Dermis blood vessel endothelial cell (primary cell): ENCODE measurements around the gene RCC1. TPM values are rescaled to one million over a fixed set of nuclear protein-coding genes. Genes with fewer than 3 reads are reported as not detected.
A peak's percentile ranks its signal among the peaks of the same experiment; 100 is the strongest.
"Not testable (repeated sequence)": the region's sequence is repeated elsewhere in the genome, so short reads cannot be mapped to it uniquely, and the experiment has no call there.

Experiments used
- DNase-seq: peaks from one replicate; pipeline ENCODE4 v3.0.0; 2010
- total RNA-seq: library from RNA; depleted of rRNA; stranded (reverse); fragments of >200 nt; gene quantifications from 2 replicates; pipeline ENCODE4 v1.2.3, GENCODE V29; 2014

RCC1 gene
- total RNA-seq, 1 donor from 2014 or later = 54.5 TPM

DNA sequence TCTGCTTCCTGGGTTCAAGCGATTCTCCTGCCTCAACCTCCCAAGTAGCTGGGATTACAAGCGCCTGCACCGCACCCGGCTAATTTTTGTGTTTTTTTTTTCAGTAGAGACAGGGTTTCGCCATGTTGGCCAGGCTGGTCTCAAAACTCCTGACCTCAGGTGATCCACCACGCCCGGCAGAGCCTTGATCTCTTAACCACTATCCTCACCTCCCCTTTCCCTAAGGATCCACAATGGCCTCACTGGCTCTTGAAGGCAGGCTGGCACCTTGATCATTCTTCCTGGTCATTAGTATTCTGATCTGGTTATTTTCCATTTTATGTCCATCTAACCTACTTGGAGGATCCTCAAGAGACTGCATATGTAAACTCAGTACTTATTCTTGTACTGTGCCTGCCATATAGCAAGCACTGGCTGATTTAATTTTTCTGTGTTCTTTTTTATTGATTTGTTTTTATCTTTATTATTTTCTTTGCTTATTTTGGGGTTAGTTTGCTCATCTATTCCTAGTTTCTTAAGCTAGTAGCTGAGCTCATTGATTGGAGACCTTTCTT lies 6.3 kb downstream of the RCC1 start:
- DNase-seq = peak; percentile 10

- DNase-seq = peak; percentile 7
These were observed 8.6 kb downstream of the RCC1 start for GRCh38 chr1:28514445-28514933.

GRCh38 chr1:28516518-28516956 lies 10.7 kb downstream of the RCC1 start:
- peak; percentile 16 for DNase-seq

- DNase-seq = peak; percentile 47
These were observed 11.8 kb downstream of the RCC1 start for GRCh38 chr1:28517649-28517999.

DNA sequence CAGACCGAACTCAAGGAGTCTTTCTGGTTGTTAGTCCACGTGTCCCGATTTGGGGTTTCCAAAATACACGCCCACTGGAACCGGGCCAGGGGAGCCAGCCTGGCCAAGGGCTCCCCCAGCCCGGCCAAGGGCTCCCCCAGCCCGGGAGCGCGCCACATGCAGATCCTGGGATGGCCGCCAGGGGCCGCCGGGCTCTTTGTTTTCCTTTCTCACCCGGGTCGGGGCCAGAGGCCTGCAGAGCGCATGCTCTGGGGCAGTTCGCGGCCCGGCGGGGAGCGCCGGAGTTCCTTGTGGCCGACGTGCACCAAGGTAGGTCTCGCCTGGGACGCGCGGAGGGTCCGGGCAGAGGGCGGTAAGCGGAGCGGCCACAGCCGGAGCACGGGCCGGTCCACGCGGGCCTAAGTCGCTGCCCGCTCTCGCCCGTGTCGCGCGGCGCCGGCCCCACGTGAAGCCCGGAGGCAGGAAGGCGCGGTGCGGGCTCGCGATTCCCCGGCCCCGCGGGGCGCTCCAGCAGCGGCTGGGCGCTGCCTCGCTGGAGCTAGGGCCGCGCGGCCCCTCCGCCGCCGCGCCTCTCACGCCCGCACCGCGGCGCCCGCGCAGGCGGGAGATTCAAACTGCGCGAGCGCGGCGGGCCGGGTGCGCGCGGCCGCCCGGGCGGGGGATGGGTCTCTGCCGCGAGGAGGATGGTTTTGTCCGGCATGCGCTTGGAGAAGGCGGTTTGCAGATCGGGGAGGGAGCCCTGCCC lies 12.3 kb downstream of the RCC1 start:
- DNase-seq = peak; percentile 92

GRCh38 chr1:28518745-28519341 lies 13.0 kb downstream of the RCC1 start:
- DNase-seq = peak; percentile 31

- no peak for DNase-seq
These were observed 14.3 kb downstream of the RCC1 start for GRCh38 chr1:28519946-28520725.

DNA sequence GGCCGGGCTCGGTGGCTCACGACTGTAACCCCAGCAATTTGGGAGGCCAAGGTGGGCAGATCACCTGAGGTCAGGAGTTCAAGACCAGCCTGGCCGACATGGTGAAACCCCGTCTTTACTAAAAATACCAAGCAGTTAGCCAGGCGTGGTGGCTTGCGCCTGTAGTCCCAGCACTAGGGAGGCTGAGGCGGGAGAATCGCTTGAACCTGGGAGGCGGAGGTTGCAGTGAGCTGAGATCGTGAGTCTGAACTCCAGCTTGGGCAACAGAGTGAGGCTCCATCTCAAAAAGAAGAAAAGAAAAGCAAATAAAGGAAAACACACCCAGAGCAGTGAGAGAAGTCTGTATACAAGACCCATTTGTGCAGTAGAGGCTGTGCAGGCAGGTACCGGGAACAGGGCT lies 15.0 kb downstream of the RCC1 start:
- not testable (repeated sequence) for DNase-seq

GRCh38 chr1:28521502-28522164 lies 15.8 kb downstream of the RCC1 start:
- no peak for DNase-seq

DNA sequence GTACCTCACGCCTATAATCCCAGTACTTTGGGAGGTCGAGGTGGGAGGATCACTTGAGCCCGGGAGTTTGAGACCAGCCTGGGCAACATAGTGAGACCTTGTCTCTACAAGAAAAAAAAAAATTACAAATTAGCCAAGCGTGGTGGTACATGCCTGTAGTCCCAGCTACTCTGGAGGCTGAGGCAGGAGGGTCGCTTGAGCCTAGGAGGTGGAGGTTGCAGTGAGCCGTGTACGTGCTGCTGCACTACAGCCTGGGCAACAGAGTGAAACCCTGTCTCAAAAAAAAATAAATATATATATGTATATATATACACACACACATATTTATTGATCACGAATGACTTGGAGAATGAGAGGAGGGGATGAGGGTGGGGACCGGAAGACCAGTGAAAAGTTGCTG lies 16.7 kb downstream of the RCC1 start:
- not testable (repeated sequence) for DNase-seq

DNA sequence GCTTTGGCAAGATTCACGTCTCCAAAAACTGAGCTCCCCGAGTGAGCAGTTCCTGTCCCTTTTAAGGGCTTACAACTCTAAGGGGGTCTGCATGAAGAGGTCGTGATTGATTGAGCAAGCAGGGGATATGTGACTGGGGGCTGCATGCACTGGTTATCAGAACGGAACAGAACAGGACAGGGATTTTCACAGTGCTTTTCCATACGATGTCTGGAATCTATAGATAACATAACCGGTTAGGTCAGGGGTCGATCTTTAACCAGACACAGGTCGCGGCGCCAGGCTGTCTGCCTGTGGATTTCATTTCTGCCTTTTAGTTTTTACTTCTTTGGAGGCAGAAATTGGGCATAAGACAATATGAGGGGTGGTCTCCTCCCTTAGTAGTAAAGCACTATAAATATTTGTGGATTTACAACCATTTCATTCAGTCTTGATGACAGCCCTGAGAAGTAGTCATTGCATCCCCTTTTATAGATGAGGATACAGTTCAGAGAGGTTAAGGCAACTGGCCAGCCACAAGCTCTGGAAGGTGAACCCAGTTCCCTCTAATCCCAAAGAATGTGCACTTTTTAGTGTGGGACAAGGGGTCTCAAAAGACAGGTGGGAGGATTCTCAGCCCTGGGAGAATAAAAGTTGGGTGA lies 19.3 kb downstream of the RCC1 start:
- not testable (repeated sequence) for DNase-seq

- DNase-seq = no peak
These were observed 21.0 kb downstream of the RCC1 start for GRCh38 chr1:28526886-28527285.

GRCh38 chr1:28530456-28530855 lies 24.6 kb downstream of the RCC1 start:
- DNase-seq = no peak

DNA sequence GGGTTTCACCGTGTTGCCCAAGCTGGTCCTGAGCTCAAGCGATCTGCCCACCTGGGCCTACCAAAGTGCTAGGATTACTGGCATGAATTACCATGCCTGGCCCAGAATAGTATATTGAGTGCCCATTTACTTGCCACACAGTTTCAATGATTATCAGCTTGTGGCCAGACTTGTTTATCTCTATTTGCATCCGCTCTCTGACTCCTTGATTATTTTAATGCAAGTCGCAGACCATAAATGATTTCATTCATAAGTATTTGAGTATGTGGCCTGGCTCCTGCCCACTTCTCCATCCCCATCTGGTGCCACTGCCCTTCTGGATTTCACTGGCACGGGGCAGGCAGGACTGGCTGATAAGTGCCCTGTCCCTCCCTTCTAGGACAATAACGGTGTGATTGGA lies 28.8 kb downstream of the RCC1 start:
- no peak for DNase-seq

- no peak for DNase-seq
These were observed 29.3 kb downstream of the RCC1 start for GRCh38 chr1:28535180-28535579.

GRCh38 chr1:28537457-28538199 lies 31.8 kb downstream of the RCC1 start:
- DNase-seq = no peak

DNA sequence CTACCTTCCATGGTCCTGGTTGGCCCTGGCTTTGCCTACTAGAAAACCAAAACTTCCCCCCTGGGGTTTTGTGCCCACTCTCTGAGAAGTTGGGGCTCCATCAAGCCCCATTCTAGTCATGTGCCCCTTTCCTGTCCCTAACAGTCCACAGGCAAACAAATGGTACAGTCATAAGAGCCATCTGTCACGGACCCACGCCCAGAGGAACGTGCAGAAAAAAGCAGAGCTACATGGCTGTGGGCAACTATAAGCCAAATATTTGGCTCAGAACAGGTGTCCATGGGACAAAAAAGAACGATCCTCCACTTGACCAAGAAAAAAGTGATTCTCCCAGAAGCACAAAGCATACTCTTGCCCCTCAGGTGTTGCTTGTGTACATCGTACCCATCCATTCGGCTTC lies 32.4 kb downstream of the RCC1 start:
- DNase-seq = no peak

GRCh38 chr1:28540651-28541050 lies 34.8 kb downstream of the RCC1 start:
- no peak for DNase-seq

DNA sequence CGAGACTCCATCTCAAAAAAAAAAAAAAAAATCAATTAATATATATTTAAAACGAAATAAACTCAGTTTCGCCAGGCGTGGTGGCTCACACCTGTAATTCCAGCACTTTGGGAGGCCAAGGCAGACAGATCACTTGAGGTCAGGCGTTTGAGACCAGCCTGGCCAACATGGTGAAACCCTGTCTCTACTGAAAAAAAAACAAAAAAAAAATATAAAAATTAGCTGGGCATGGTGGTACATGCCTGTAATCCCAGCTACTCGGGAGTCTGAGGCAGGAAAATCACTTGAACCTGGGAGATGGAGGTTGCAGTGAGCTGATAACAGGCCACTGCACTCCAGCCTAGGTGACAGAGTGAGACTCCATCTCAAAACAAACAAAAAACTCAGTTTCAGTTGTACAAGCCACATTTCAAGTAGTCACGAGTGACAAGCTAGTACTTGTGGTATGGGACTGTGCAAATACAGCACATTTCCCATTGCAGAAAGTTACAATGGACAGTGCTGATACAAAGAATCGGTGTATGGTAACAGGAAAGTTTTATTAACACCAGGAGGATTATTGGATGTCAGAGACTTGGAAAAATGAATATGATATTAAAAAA lies 35.7 kb downstream of the RCC1 start:
- DNase-seq = not testable (repeated sequence)

DNA sequence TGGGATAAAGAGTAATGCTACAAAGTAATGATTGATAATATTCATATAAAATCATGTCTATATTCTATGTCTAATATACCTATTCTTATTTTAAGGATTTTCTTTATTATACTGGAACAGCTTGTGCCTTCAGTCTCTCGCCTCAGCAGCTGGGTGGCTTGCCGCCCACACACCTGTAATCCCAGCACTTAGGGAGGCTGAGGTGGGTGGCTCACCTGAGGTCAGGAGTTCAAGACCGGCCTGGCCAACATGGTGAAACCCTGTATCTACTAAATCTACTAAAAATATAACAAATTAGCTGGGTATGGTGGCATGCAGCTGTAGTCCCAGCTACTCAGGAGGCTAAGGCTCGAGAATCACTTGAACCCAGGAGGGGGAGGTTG lies 39.4 kb downstream of the RCC1 start:
- no peak for DNase-seq

- no peak for DNase-seq
These were observed 42.5 kb downstream of the RCC1 start for GRCh38 chr1:28548318-28548717.
